ENCODE results near the gene PFDN4. TPM values are rescaled to one million over a fixed set of nuclear protein-coding genes. Genes with fewer than 3 reads are reported as not detected.
A peak's percentile ranks its signal among the peaks of the same experiment; 100 is the strongest.

The PFDN4 gene
- polyA plus RNA-seq, 1 experiment, result 104 TPM

DNA sequence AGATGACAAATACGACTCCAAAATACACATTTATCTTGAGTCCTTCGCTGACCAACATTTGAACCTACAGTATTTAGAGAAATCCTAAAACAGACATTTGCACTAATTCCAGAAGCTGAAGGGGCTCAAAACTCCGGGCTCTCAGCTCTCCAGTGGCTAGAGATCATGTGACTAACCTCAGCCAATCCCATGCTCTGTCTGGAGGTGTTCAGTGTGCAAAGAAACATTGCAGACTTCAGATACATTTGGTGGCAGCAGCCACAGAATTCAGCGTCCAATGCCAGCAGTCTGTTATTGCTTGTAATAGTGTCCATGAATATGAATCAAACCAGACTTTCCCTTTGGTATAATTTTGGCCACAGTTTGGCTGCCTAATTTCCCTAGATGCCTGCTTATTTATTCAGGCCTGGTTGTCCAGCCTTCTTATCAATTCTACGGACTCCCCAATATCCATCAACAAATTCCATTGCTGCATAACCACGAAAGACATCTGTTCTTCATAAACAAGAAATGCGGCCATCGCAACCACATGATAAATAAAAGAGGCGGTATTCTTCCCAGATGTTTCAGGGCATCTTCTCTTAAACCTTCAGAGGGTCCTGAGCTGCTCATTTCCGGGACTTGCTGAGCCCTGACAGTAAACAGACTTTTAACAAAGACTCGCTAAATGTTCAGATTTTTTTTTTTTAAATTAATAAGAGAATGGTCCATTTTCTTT, 19.6 kb upstream of the PFDN4 start:
- CTCF ChIA-PET, result interaction anchor here (1.1 to 2.3 kb wide), 2 partner anchors 11 to 92 kb away, joined by 4 to 11 read pairs; no protein-coding TSS in a partner anchor
- TF ChIP-seq, protein P1, sequence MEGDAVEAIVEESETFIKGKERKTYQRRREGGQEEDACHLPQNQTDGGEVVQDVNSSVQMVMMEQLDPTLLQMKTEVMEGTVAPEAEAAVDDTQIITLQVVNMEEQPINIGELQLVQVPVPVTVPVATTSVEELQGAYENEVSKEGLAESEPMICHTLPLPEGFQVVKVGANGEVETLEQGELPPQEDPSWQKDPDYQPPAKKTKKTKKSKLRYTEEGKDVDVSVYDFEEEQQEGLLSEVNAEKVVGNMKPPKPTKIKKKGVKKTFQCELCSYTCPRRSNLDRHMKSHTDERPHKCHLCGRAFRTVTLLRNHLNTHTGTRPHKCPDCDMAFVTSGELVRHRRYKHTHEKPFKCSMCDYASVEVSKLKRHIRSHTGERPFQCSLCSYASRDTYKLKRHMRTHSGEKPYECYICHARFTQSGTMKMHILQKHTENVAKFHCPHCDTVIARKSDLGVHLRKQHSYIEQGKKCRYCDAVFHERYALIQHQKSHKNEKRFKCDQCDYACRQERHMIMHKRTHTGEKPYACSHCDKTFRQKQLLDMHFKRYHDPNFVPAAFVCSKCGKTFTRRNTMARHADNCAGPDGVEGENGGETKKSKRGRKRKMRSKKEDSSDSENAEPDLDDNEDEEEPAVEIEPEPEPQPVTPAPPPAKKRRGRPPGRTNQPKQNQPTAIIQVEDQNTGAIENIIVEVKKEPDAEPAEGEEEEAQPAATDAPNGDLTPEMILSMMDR (IDR thresholded peaks at IDR 0.05; ENCODE audit: low read depth, low read length), result no peak
- DNase-seq (ENCODE audit: low read depth, low spot score), result no peak
- no peak overlapping the region for H3K27ac ChIP-seq (ENCODE audit: low read depth, low read length)
- POLR2A ChIA-PET, result no interaction called here
- no peaks in the 10 kb centered on the region for H3K9me3 ChIP-seq (ENCODE audit: control insufficient read depth, insufficient read depth, low read length)
- H3K27me3 ChIP-seq (ENCODE audit: control insufficient read depth, insufficient read depth, low read length), result peaks cover 6% of the 10 kb centered on the region
- H3K4me3 ChIP-seq (ENCODE audit: low read depth, low read length), result no peak overlapping the region

DNA sequence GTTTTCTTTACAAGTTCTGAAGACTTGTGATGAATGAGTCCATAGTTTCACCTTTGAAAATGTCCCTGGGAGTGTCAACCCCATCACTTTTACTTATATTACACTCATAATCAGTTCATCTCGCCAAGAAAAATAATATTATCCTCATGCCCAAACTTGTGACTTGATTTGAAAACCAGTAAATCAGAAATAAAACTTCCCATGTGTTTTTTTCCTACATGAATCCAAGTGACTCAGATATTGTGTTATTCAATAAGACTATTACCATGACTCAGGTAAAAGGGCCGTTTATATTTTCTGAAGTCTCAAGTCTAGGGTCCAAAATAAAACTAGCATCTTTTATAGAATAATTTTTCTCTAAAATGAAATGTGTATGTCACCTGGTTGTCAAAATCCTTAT, 18.3 kb upstream of the PFDN4 start:
- POLR2A ChIA-PET, result no interaction called here

DNA sequence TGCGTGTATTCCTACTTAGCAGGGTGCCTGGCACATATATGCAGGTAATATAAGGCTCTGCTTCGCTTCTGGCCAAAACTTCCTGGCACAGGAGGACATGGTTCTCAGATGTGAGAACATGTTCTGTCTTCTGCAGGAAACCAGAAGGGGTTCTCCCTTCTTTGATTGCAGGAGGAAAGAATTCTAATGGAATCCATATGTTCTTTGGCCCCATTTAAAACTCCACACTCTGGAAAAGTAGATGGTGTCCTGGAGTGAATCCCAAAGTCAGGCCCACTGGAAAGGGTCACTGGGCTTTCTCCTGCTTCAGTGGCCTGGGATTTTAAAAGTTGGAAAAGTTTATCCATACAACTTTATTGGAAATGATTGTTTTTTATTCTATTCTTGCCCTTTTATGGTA, 17.7 kb upstream of the PFDN4 start:
- H3K27ac ChIP-seq (ENCODE audit: low read depth, low read length), result no peak overlapping the region
- DNase-seq (ENCODE audit: low read depth, low spot score), result no peak
- H3K27me3 ChIP-seq (ENCODE audit: control insufficient read depth, insufficient read depth, low read length), result peaks cover 6% of the 10 kb centered on the region
- POLR2A ChIA-PET, result no interaction called here
- TF ChIP-seq, protein P1 (IDR thresholded peaks at IDR 0.05; ENCODE audit: low read depth, low read length), result no peak
- H3K9me3 ChIP-seq (ENCODE audit: control insufficient read depth, insufficient read depth, low read length), result no peaks in the 10 kb centered on the region
- CTCF ChIA-PET, result interaction anchor here (3.3 kb wide), 1 partner anchor 87 kb away, joined by 10 read pairs; no protein-coding TSS in a partner anchor
- no peak overlapping the region for H3K4me3 ChIP-seq (ENCODE audit: low read depth, low read length)

More for the DNA sequence above, 18.3 kb upstream of the PFDN4 start:
- Histone ChIP-seq H3K27me3 (ENCODE audit: control insufficient read depth, insufficient read depth, low read length) (peaks cover 6% of the 10 kb centered on the region), H3K9me3 (ENCODE audit: control insufficient read depth, insufficient read depth, low read length) (no peaks in the 10 kb centered on the region), H3K27ac (ENCODE audit: low read depth, low read length) (no peak overlapping the region), H3K4me3 (ENCODE audit: low read depth, low read length) (no peak overlapping the region)
- CTCF ChIA-PET, result interaction anchor here (0.9 to 3.3 kb wide), 2 partner anchors 10 to 86 kb away, joined by 3 to 10 read pairs; no protein-coding TSS in a partner anchor
- TF ChIP-seq, protein P1 (IDR thresholded peaks at IDR 0.05; ENCODE audit: low read depth, low read length), result no peak
- DNase-seq (ENCODE audit: low read depth, low spot score), result no peak

DNA sequence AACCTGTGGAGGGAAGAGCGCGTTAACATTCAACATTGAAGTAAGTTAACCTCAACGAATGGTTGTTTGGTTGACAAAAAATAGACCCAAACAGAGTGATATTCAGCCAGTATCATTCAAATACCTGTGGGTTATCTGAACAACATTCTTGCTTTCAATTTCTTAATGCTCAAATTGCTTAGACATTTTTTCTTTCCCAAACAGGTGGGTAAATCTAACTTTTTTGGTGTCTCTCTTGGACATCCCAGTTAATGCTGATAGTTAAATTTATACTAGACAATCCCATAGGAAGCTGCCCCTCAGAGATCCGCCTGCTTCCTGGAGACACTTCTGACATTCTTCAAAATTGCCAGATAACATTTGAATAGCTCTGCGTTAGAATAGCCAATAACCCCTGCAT, 14.1 kb upstream of the PFDN4 start:
- ChIA-PET POLR2A (no interaction called here), CTCF (interaction anchor here (17.6 kb wide), 1 partner anchor 94 kb away, joined by 951 read pairs; no protein-coding TSS in a partner anchor)
- Histone ChIP-seq H3K27ac (ENCODE audit: low read depth, low read length) (no peak overlapping the region), H3K9me3 (ENCODE audit: control insufficient read depth, insufficient read depth, low read length) (no peaks in the 10 kb centered on the region), H3K4me3 (ENCODE audit: low read depth, low read length) (no peak overlapping the region), H3K27me3 (ENCODE audit: control insufficient read depth, insufficient read depth, low read length) (no peaks in the 10 kb centered on the region)
- TF ChIP-seq, protein P1 (IDR thresholded peaks at IDR 0.05; ENCODE audit: low read depth, low read length), result no peak
- DNase-seq (ENCODE audit: low read depth, low spot score), result no peak

DNA sequence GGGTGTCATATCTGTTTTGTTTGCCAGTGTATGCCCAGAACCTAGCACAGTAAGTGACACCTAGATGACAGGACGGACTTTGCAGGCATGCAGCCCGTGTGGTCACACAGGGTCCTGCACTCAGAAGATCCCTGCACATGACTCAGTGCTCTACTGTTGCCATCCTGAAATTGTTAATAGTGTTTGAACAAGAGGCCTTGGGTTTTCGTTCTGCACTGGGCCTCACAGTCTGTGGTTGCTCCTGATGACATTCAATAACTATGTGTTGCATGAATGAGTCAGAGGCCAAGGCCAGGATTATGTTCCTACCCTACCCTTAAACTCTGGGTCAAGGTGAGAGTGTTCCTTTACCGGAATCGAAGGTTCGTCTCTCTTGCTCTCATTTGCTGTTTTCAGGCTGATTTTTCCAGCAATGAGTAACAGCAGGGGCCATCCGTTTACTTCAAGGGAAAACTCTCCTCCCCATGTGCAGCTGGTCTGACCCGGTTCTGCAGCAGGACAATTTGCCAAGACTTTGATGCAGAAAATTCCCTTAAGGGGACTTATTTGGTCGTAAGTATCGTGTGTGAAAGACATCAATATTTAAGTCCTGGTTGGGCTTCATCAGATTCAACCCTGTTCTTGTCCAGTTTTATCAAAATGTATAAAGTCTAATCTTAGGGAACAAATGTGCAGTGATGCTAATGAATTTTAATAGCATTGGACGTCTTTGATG, 13.0 kb upstream of the PFDN4 start:
- no peak for DNase-seq (ENCODE audit: low read depth, low spot score)
- Histone ChIP-seq H3K9me3 (ENCODE audit: control insufficient read depth, insufficient read depth, low read length) (no peaks in the 10 kb centered on the region), H3K27ac (ENCODE audit: low read depth, low read length) (no peak overlapping the region), H3K4me3 (ENCODE audit: low read depth, low read length) (no peak overlapping the region), H3K27me3 (ENCODE audit: control insufficient read depth, insufficient read depth, low read length) (no peaks in the 10 kb centered on the region)
- TF ChIP-seq, protein P1 (IDR thresholded peaks at IDR 0.05; ENCODE audit: low read depth, low read length), result peak; percentile 33; the same call in 1 of the 2 replicates
- ChIA-PET POLR2A (no interaction called here), CTCF (interaction anchor here (0.6 to 17.6 kb wide), 2 partner anchors 95 to 255 kb away, joined by 3 to 951 read pairs; no protein-coding TSS in a partner anchor)

Measured in AG04450 (cell line).